Activated CD8-positive, alpha-beta memory T cell treated with anti-CD3 and anti-CD28 coated beads for 48 hours (primary cell): ENCODE data around the gene CCNI2.

Experiments used
- DNase-seq, 3 experiments: peaks; one replicate each; pipeline ENCODE4 v3.0.0-alpha.2; 2020; ENCODE audit warnings: low read depth in 2 of 3, low spot score in 2 of 3

CCNI2 gene

GRCh38 chr5:132764671-132765238 is 17.5 kb downstream of the CCNI2 start:
- no peak for DNase-seq

- no peak for DNase-seq
Measured at GRCh38 chr5:132765311-132766019, 18.2 kb downstream of the CCNI2 start.

DNA sequence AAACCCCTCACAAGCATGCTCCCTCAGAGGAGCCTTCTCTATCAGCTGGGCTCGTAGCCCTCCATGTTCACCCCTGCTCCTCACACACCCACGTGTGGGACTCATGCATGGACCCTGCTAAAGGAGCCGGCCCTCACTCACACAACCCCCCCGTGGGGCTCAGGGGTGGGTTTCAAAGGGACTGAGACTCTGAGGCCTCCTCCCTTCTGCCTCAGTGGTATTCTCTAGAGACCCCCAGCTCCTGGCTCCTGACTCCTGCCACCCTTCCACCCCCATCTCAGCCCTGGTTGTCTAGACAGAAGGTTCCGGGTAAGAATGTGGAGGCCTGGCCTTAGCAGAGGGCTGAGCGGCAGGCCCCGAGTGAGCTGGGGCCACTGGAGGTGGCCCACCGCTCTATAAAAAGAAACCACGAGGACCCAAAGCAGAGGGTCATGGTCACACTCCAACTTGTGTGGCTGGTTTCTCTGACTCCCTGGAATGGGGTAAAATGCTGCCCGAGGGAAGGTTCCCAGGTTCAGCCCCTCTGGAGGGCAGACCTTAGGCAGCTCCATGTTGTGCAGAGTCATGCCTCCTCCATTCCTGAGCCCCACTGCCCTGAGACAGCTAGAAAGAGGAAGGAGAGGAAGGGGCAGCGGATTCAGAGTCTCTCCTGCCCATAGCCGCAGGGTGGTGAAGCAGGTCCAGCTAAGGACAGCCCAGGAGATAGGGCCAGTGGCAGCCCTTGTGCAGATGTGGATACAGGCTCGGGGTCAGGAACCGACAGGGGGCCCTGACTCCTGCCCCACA is 19.0 kb downstream of the CCNI2 start:
- no peak for DNase-seq

GRCh38 chr5:132766806-132767055 is 19.5 kb downstream of the CCNI2 start:
- DNase-seq, result no peak

GRCh38 chr5:132767150-132767549 is 19.9 kb downstream of the CCNI2 start:
- DNase-seq, result no peak

- DNase-seq, result no peak
Measured at GRCh38 chr5:132768485-132768868, 21.3 kb downstream of the CCNI2 start.

DNA sequence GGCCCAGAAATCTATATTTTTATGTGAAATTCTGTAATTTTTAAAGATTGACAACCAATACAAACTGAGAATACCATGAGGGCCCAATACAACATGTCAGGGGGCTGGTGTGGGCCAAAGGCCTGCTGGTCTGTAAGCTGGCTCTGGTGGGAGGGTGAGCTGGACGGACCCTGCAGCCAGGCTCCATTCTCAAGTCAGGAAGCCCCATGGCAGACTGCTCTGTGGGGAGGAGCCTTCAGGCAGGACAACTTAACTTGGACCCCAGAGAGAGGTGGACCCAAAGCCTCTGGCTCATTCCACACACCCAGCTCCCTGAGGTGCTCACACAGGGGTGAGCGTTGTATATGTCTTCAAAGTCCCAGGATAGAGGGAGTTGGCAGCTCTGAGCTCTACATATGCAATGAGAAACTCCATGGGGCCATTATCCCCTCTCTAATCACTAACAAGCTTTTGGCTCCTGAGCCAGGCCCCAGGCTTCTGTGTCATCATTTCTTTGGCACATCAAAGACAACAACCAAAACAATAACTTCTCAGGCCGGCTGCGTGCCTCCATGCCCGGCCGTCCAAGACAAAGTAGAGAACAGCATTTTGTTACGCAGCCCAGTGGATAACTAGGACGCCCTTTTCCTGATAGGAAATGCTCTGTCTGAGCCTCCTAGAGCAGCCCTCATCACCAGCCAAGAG is 23.4 kb downstream of the CCNI2 start:
- DNase-seq, result no peak

- DNase-seq, result no peak
Measured at GRCh38 chr5:132771503-132771998, 24.3 kb downstream of the CCNI2 start.

DNA sequence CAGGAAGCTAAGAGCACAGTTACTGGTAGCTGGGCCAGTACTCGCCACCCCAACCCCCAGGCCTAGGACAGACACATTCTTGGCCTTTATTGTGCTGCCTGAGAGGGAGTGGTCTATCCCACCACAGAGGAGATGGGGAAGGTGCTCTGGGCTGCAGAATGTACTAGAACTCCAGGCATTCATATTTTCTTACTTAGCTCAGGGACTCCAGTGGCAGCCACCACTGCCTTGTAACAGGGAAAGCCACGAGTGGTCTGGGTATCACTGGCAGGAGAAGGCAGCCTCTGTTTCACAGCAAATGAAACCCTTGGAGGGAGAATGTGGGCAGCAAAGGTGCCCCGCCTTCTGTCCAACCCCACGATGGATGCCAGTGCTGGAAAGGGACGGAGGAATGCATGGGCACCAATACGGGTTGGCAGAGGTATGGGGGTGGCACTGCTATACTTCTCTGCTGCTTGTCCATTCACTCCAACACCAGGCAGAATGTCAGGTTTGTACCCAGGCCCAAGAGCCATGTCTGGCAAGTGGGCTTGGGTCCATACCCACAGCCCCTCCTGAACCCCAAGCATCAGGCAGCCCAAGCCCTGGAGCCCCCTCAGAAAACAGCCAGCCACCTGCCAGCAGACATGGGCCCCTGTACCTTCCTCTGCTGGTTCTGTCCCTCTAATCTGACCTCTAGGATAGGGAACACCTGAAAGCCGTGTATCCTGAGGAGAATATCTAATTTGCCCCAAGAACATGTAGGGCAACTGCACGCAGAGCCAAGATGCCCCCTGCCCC is 25.3 kb downstream of the CCNI2 start:
- DNase-seq, result no peak

DNA sequence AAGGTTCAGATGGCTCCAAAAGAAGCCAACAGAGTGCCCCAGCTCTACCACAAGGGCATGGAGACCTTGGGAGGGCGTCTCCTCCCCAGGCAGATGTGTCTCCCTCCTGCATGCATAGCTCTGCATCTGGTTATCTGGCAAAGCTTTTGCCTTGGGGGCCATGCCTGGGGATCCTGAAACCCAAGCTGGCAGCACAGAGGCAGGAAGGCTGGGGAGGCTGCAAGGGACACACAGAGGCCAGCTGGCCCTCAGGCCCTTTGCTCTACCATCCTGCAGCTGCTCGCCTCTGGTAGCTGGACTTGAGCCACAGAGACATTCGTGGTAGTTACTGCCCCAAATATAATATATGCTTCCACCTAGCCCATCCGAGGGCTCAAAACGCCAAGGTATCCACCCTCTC is 25.9 kb downstream of the CCNI2 start:
- DNase-seq, result no peak

DNA sequence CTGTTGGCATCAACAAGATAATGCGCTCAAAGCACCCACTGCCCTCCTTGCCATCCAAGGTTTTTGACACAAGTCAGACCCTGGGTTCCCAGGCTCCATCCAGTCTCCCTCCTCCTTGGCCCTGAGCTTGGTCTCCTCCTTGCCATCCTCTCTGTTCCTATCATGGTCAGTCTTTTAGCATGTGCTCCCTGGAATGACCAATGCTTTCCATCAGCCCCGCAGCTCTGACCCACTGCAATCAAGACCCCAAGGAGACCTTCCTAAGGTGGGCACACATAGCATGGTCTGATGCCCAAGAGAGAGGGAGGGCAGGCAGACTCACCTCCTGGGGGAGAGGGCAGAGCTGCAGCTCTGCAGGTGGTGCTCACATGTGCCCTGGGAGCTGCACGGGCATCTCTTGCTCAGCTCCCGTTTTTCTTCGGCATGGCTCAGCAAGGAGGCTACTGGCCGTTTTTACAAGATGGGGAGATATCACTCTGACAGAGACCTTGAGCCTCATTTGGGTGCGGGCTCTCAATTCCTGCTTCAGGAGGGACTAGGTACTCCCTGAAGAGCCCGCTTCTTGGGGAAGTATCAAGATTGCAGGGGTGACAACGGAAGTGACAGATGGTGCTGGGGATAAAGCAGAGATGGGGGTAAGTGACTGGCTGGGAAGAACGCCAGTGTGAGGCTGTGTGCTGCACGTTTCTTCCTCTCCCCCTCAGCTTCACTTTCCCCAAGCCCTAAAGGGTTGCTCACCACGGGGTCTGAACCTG is 26.6 kb downstream of the CCNI2 start:
- no peak for DNase-seq

DNA sequence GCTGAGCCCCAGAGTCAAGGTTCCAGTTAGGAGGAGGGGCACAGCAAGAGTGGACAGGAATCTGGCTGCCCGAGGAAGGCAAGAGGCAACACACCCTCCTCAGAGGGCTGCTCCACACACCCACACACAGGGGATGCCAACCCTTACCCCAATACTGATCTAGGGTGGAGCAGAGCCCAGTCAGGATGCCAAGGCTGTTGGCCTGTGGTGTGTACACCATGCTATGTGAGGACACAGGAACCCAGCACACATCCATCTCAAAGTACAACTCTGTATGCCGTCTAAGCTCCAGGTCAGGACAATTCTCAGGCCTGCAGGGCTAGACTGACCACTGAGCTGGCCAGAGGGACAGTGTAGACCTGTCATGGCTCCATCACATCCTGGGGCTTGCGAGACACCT is 27.2 kb downstream of the CCNI2 start:
- no peak for DNase-seq

DNA sequence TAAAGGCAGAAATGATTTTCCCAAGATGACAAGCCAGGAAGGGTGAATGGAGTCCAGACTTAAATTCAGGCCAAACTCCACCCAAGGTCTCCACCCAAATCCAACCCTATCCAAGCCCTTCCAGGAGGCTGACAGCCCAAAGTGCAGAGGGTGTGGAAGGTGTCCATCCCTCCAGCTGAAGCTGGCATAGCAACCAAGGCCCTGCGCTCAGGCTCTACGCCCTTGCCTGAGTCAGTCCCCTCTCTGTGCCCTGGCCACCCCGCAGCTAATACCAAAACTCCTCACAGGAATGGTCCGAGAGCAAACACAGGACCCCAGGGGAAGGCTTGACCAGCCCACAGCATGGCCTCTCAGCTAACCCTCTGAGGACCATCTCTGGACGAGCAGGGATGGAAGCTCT is 27.7 kb downstream of the CCNI2 start:
- no peak for DNase-seq

DNA sequence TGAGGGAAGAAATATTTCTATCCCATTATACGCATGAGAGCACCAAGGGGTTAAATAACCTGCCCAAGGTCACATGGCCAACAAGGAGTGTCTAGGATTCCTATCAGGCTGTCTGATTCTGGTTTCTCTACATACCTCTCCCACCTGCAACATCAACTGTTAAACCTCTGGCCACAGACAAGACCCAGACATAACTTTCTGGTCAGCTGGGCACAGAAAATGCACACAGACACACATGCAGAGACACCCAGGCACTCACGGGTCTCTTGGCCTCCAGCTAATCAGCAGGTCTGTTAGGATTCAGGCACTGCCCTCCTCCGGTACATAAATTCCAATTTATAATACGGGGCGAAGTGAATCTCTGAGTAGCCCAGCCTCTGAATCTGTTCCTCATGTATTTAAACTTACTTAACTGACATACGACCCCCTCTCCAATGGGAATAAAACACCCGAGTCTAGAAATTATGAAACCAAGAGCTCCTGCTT is 28.3 kb downstream of the CCNI2 start:
- no peak for DNase-seq

DNA sequence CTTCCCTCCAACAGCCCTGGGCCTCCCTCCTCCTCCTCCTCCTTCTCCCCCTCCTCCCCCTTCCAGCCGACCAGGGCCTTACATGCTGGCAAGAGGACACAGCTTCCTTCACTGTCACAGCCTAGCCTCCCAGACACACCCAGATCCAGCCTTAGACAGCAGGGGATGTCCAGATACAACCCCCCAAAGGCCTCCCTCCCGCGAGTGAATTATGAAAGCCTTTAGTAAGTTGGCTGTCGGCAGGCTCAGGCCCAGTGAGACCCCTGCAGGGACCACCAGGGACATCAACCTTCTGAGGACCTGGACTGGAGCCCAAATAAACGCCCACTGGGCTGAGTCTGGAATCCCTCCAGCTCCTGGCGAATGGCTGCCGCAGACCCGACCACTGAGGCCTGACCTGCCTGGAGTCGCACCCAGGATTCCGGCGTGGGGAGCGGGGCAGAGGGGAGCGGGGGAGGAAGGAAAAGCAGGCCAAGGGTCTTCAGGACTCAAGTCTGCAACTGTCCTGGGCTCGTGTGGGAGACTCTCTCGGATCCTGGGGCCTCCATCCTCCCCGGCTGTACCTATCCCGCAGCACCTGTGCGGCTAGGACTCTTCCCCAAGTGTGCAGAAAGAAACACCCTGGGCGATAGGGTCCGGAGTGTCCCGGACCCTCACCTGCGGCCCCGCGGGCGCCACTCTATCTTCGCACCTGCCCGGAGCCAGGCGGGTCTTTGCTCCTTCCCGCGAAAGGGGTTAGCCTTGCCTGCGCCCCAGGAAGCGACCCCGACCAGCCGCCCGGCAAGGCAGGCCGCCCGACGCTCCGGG is 29.1 kb downstream of the CCNI2 start:
- DNase-seq, result no peak

DNA sequence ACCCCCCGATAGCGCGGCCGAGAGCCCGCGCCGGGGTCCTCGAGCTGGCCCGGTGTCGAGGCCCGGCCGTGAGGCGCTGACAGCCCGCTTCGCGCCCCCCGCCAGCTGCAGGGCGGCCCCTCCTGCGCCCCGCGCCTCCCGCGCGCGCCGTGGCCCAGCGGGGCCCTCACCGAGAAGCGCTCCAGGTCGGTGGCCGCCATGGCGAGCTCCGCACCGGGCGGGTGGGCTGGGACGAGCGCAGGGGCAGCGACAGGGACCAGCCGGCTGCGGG is 29.6 kb downstream of the CCNI2 start:
- no peak for DNase-seq

DNA sequence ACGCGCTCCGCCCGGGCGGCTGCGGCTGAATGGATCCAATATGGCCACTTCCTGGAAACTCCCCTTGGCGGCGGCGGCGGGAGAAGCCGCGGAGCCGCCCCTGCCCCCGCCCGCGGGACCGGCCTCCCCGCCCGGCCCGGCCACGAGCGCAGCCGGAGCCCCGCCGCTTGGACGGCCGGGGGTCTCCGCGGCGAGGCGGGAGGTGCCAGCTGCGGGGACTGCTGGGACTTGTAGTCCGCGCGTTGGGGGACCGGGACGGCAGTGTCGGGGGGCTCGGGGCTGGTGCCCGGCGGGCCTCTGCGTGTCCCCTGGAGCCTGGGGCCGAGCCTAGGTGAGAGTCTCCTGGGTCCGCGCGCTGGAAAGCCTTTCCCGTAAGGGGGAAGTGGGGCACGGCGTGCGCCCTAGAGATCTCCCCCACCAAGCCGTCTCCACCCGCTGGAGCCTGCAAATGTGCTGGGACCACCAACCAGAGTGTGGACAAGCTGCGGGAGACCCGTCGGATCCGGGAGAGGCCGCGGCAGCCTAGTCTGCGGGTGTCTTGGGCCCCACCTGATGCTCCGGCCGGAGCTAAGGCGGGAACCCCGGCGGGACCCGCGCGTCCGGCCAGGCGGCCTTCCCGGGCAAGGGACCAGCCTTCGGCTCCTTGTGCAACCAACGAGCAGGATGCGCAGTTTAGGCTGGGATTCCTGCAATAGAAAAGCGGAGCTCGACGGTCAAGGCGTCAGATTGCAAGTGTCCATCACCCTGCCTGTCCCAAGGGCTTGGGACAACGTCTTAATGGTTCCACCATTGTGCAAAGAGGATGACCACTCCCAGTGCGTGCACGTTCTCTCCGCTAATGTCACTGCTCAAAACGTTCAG is 30.2 kb downstream of the CCNI2 start, which contains the start of gene SEPTIN8:
Gene SEPTIN8 (minus strand): TSS at position 31 of the 861 bp plus-strand sequence. CDS start 102 bp downstream, outside the sequence.
- DNase-seq, result peak in 2 of 3 experiments; percentile 18 to 24

DNA sequence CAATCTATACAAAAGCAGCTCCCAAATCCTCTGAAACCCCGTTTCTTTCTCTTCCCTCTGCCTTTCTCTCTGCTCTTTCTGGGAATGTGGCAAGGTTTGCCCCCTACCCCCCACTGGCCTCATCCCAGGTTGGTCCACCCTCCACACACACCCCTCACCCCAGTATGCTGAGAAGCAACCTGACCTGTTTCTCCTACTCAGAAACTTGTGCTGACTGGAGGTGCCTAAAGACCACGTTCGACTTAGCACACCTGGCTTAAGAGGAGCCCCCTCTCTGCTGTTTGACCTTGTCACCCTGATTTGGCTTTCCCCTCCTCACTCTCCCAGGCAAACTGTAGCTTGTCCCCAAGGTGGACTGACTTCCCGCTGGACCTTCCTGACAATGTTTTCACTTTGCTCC is 30.9 kb downstream of the CCNI2 start:
- DNase-seq, result no peak

DNA sequence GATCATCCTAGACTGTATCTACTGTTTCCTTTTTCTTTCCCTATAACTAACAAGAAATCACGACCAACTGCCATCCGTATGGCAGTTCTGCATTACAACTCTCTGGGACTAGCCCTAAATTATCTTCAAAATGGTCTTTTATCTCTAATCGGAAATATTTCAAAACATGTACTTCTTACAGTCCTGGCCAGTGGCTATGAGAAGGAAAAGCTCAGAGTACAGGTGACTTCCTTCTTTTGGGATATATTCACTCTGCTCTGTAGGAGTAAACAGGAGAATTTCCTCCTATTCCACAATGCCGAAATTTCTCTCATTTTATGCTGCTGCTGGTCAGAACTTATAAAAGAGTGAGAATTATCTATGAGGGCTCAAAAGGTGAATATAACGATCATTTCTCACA is 31.6 kb downstream of the CCNI2 start:
- DNase-seq, result no peak
